NK-92 treated with Interleukin-12 subunit alpha and Interleukin-12 subunit beta, amount 100 ng/mL, for 24 hours (cell line): ENCODE results near the gene DNAJB11.
"Not testable (repeated sequence)": the region's sequence is repeated elsewhere in the genome, so short reads cannot be mapped to it uniquely, and the experiment has no call there.

Experiments used
- DNase-seq: peaks from one replicate; lab custom pipeline; 2025; lab: John Stamatoyannopoulos, UW

DNAJB11 gene

DNA sequence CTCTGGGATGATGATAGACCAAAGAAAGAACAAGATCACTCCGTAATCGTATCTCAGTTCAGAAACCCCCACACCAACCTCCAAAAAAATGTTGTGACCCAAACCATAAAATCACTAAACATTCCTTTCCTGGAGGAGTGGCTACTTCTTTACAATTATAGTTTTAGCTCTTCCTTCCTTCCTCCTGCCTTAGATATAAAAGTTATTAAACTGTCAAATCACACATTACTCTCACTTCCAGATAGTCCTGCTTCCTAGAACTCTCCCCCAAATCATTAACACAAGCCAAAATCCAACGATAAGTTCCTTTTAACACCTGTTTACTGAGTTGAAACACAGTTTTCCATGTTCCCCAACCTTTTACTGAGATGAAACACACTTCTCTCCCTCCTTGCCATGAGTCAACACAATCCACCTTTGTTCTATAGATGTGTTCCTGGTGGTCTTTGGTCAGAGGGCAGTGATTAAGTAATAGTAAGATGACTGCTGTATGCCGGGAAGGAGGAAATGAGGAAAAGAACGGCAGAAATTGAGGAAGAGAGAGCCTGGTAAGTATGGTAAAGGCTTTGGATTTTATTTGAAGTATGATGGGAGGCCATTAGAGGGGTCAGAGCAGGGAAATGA is 18.0 kb upstream of the DNAJB11 start:
- DNase-seq: no peak

GRCh38 chr3:186564586-186564985 is 5.9 kb upstream of the DNAJB11 start:
- no peak for DNase-seq

DNA sequence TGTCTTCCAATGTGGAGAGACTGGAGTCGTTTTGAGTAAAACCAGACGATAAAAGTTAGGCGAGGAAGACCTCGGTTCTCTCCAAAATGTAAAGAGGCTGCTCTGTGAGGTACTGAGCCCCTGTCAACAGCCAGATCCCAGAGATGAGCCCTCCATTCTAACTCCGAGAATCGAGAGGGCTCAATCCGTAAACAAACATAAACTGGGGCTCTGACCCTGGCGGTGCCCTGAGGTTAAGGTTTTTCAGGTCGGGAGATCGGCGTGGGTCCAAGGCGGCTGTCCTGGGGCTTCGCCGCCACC is 3.8 kb upstream of the DNAJB11 start:
- no peak for DNase-seq

GRCh38 chr3:186567072-186567921 is 3.2 kb upstream of the DNAJB11 start, which contains the start of gene TBCCD1:
Gene TBCCD1 (minus strand): TSS chr3:186567339. CDS start chr3:186564329, 3,010 bp downstream.
- DNase-seq: peak; percentile 90

DNA sequence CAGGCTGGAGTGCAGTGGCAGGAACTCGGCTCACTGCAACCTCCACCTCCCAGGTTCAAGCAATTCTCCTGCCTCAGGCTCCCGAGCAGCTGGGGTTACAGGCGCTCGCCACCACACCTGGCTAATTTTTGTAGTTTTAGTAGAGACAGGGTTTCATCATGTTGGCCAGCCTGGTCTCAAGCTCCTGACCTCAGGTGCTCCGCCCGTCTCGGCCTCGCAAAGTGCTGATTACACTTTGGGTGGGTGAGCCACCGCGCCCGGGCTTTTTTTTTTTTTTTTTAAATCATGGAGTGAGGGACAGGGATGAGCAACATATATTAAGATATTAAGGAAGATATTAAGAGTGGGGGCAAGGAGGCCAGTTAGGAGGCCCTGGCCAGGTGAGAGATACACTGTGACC is 1.2 kb upstream of the DNAJB11 start:
- DNase-seq: not testable (repeated sequence)

GRCh38 chr3:186569779-186570095 is 783 bp upstream of the DNAJB11 start:
- no peak for DNase-seq

DNA sequence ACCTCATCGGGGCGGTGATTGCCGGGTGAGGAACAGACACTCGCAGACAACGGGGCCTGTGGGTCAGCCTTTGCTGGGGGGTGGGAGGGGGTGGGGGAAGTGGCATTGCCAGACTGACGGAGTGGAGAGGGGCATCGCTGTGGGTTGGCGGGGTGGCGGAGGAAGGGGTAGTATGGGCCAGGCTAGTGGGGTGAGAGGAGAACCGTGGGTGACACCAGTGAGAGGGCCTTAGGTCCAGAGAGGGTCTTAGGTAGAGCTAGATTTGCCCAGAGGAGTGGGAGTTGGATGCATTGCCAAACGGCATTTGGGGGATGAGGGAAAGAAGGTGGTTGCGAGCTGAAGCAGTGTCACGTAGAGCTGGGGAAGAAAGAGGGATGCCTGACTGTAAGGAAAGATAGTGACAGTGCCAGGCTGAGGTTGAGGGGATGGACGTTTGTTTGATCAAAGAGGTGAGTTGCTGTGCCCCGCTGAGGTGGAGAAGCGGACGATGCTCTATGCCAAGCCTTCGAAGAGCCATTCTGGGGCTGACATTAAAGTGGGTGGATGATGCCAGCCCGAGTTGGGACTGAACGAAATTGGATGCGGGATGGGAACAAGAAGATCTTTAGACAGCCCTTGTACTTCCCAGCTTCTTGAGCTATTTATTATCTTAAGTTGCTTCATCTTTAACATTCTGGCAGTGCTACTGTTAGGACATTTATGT is 572 bp downstream of the DNAJB11 start:
- DNase-seq: no peak

- no peak for DNase-seq
Observed at GRCh38 chr3:186571644-186572013, 1.1 kb downstream of the DNAJB11 start.

GRCh38 chr3:186577521-186577920 is 7.0 kb downstream of the DNAJB11 start:
- DNase-seq: no peak

GRCh38 chr3:186580785-186581184 is 10.3 kb downstream of the DNAJB11 start:
- no peak for DNase-seq

- DNase-seq: no peak
Observed at GRCh38 chr3:186582541-186582940, 12.0 kb downstream of the DNAJB11 start.

DNA sequence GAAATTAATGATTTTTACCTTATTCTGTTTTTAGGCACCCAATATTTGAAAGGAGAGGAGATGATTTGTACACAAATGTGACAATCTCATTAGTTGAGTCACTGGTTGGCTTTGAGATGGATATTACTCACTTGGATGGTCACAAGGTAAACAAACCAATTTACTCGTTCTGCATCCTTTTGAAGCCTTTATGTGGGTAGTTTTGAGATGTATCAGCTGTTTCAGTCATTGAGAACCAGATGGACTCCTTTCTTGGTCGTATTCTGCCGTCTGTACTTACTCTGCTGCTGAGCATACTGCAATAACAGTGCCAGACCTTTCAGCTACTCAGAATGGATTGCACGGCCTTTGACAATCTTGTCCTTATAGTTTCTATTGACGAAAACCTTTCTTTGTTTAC is 13.3 kb downstream of the DNAJB11 start:
- no peak for DNase-seq

GRCh38 chr3:186586245-186586644 is 15.7 kb downstream of the DNAJB11 start:
- DNase-seq: not testable (repeated sequence)

DNA sequence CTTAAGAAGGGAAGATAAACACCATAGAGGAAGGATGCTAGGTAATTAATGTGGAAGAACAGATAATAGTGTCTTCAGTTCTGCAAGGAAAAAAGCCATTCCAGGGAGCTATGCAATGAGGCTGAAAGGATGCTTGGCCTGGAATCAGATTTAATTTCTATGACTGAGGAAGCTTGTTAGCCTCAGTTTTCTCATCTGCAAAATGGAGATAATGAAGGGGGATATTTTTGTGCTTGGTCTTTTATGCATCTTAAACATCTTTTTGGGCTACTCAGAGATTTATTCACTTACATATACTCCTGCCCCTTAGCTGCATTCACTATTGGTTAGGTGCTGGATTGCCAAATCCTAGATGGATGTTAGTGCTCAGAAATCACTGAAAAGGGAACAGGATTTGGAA is 16.7 kb downstream of the DNAJB11 start:
- no peak for DNase-seq

GRCh38 chr3:186588632-186589031 is 18.1 kb downstream of the DNAJB11 start:
- no peak for DNase-seq

DNA sequence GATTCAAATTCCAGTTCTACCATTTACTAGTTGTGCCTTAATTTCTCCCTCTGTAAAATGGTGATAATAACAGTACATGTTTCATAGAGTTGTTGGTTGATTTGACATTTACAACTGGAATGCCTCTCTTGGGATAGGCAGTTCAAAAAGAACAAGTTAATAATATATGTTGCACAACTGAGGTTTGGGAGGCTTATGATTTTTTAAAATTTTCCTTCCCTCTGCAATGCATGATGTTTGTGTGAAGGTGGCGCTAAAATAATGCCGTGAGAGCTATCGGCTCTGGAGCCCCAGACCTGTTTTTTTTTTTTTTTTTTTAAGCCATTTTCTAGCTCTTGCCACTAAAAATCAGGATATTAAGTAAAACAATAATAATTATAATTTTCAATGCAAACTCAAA is 18.6 kb downstream of the DNAJB11 start:
- no peak for DNase-seq

DNA sequence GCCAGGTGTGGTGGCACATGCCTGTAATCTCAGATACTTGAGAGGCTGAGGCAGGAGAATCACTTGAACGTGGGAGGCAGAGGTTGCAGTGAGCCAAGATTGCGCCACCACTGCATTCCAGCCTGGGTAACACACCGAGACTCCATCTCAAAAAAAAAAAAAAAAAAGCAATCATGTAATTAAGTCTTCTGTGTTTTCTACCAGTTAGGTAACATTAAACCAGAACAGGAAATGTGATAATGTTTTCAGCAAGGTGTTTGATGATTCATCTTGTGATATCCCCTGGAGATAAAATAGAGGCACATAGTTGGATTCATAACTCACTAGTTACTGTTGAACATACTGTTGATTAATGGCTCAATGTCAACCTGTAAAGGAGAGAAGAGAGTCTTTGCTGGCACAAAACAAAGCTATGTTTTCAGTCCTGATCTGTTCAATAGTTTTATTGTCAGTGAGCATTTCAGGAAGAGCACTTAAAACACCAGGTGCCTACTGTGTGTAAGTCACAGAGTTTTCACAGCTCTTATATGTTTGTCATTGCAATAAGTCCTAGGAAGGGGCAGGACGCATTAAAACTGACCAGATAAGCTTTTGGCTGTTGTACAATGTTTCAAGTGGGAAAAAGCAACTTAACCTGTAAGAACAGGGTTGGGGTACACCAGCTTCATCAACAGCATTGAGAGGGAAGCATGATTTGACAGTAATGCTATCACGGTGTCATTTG is 19.5 kb downstream of the DNAJB11 start:
- DNase-seq: no peak

DNA sequence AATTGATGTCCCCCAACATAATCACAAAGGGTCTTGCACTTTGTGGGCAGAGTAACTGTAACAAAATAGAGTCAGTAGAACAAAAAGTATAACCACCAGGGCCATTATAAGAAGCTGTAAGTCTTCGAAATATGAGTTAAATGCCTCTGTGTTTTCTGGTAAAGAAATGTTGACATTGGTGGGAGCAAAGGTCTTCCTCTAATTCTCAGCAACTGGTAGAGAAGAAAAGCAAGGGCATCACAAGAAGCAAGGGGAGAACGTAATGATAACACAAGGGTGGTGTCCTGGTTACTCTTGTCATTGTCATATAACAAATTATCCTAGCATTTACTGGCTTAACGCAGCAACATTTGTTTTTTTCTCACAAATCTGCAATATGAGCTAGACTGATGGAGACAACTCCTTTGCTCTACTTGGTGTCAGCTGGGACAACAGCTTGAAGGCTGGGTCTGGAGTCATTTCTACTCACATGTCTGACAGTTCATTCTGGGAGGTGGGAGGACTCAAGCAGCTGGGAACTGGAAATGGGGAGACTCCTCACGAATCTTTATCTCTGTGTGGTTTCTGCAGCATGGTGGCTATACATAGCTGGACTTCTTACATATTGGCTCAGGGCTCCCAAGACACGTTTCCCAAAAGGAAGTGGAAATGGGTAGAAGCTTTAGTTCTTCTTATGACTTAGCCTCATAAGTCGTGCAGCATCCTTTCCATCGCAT is 20.2 kb downstream of the DNAJB11 start:
- no peak for DNase-seq

GRCh38 chr3:186592682-186593081 is 22.2 kb downstream of the DNAJB11 start:
- DNase-seq: no peak

GRCh38 chr3:186593862-186594261 is 23.3 kb downstream of the DNAJB11 start:
- DNase-seq: no peak

GRCh38 chr3:186594591-186595113 is 24.1 kb downstream of the DNAJB11 start:
- DNase-seq: no peak
